ENCODE results near the gene ERP27. TPM values are rescaled to one million over a fixed set of nuclear protein-coding genes. Genes with fewer than 3 reads are reported as not detected.

ERP27 gene
- total and polyA plus RNA-seq, 2 donors (not counting 3 experiments of a cell fraction or from before 2014, with no cell fraction given): 0.70 to 0.88 TPM

GRCh38 chr12:14934511-14934910 lies 3.8 kb downstream of the ERP27 start:
- H3K27ac ChIP-seq (ENCODE audit: insufficient read depth, low read depth, low read length): no peak overlapping the region
- H3K9ac ChIP-seq (replicated peaks; ENCODE audit: extremely low read depth, insufficient read depth, low read length): no peak overlapping the region
- no peak overlapping the region for H3K4me3 ChIP-seq (replicated peaks in 1 of 3; ENCODE audit: insufficient read depth in 1 of 3, low read depth in 1 of 3, low read length in 3 of 3)
- dilution Hi-C loops (cut with MboI; ENCODE audit: extremely low pct_ligation_motif_present, low sequenced_read_pairs) (no loop called here), intact Hi-C loops (cut with micrococcal nuclease) (no loop called here)
- BruUV-seq (replicated peaks): no TSS peak
- DNase-seq (ENCODE audit: low read depth, low spot score) (no peak), FAIRE-seq (no peak)
- H3K79me2 ChIP-seq (ENCODE audit: control insufficient read depth, insufficient read depth, low read length): no peaks in the 10 kb centered on the region
- H3K9me3 ChIP-seq (replicated peaks; ENCODE audit: control insufficient read depth, insufficient read depth, low read length): no peaks in the 10 kb centered on the region
- no peak overlapping the region for H3K4me2 ChIP-seq (ENCODE audit: insufficient read depth, low read length)
- ChIA-PET CTCF (no interaction called here), POLR2A (no interaction called here)
- no peaks in the 10 kb centered on the region for H3K9me1 ChIP-seq (replicated peaks; ENCODE audit: control insufficient read depth, extremely low read depth, insufficient read depth, low read length)
- H2AFZ ChIP-seq (ENCODE audit: low read depth, low read length): no peak overlapping the region
- H4K20me1 ChIP-seq (replicated peaks; ENCODE audit: control insufficient read depth, extremely low read depth, insufficient read depth, low read length): no peaks in the 10 kb centered on the region
- no peaks in the 10 kb centered on the region for H3K27me3 ChIP-seq (ENCODE audit: control insufficient read depth in 2 of 2, insufficient read depth in 2 of 2, low read length in 2 of 2)
- H3K36me3 ChIP-seq (ENCODE audit: control insufficient read depth in 2 of 2, extremely low read depth in 1 of 2, insufficient read depth in 2 of 2, low read length in 2 of 2): no peaks in the 10 kb centered on the region
- peaks cover 9% of the 10 kb centered on the region for H3K4me1 ChIP-seq (ENCODE audit: control insufficient read depth, extremely low read depth, insufficient read depth, low read length)
- TF ChIP-seq JUN (IDR thresholded peaks at IDR 0.05; ENCODE audit: borderline replicate concordance, insufficient read depth, insufficient read length, low read depth) (no peak), POLR2A (IDR thresholded peaks at IDR 0.05; ENCODE audit: low read depth, low read length) (no peak), POLR2AphosphoS5 (IDR thresholded peaks at IDR 0.05; ENCODE audit: insufficient read depth, low read depth, low read length) (no peak)

DNA sequence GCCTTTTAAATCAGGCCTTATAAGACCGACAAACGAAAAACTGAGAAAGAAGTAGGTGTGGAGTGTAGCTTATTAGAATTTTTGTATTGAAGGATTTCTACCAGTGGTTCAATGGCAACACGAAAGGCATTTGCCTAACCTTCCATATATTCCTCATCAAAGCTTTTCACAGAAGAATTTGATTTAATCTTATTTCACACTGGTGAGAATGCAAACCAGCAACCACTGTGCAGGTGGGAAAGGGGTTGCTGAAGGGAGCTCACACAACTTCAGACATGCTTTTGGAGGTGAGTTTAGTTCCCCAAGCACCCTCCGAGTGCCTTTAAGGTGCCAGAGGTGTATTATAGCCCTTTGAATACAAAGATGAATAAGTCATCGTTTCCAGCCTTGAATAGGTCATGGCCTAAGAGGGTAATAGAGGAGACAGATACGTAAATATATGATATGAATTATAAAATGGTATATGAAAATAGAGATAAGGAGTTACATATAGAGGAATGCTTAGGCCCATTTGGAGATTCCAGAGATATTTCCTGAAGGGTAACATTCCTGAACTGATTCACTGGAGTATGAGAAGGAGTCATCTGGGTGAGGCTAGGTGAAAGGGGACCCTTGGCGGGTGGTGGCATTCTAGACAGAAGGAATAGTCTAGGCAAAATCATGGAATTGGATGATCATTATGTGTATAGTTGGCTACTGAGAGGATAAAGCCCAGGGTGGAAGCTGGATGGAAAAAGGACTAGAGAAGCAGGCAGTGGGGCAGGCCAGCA lies 6.4 kb downstream of the ERP27 start:
- ChIA-PET CTCF (interaction anchor here (0.8 to 1.1 kb wide), 3 partner anchors 16 to 85 kb away, joined by 3 to 5 read pairs (median 3); no protein-coding TSS in a partner anchor), POLR2A (no interaction called here)
- H3K36me3 ChIP-seq (ENCODE audit: control insufficient read depth in 2 of 2, extremely low read depth in 1 of 2, insufficient read depth in 2 of 2, low read length in 2 of 2): no peaks in the 10 kb centered on the region
- dilution Hi-C loops (cut with MboI; ENCODE audit: extremely low pct_ligation_motif_present, low sequenced_read_pairs): no loop called here
- peaks cover 6% of the 10 kb centered on the region for H3K4me1 ChIP-seq (ENCODE audit: control insufficient read depth, extremely low read depth, insufficient read depth, low read length)
- FAIRE-seq (no peak), DNase-seq (ENCODE audit: low read depth, low spot score) (no peak)
- H3K9ac ChIP-seq (replicated peaks; ENCODE audit: extremely low read depth, insufficient read depth, low read length): no peak overlapping the region
- H2AFZ ChIP-seq (ENCODE audit: low read depth, low read length): no peak overlapping the region
- H3K4me2 ChIP-seq (ENCODE audit: insufficient read depth, low read length): no peak overlapping the region
- H3K9me3 ChIP-seq (replicated peaks; ENCODE audit: control insufficient read depth, insufficient read depth, low read length): no peaks in the 10 kb centered on the region
- no peaks in the 10 kb centered on the region for H3K27me3 ChIP-seq (ENCODE audit: control insufficient read depth in 2 of 2, insufficient read depth in 2 of 2, low read length in 2 of 2)
- H3K79me2 ChIP-seq (ENCODE audit: control insufficient read depth, insufficient read depth, low read length): no peaks in the 10 kb centered on the region
- BruUV-seq (replicated peaks): no TSS peak
- no peaks in the 10 kb centered on the region for H4K20me1 ChIP-seq (replicated peaks; ENCODE audit: control insufficient read depth, extremely low read depth, insufficient read depth, low read length)
- H3K27ac ChIP-seq (ENCODE audit: insufficient read depth, low read depth, low read length): no peak overlapping the region
- TF ChIP-seq GATA2 (IDR thresholded peaks at IDR 0.05; ENCODE audit: insufficient read depth, insufficient read length, low read depth, low read length): no peak
- TF ChIP-seq MYC (IDR thresholded peaks at IDR 0.05; ENCODE audit: low read depth, low read length): no peak
- no peak for TF ChIP-seq FOS (IDR thresholded peaks at IDR 0.05; ENCODE audit: borderline replicate concordance, insufficient read depth, low read length)
- TF ChIP-seq EZH2 (IDR thresholded peaks at IDR 0.05; ENCODE audit: borderline replicate concordance, low read depth, low read length, severe bottlenecking): no peak
- TF ChIP-seq MAX (IDR thresholded peaks at IDR 0.05; ENCODE audit: insufficient read depth, insufficient read length): no peak
- TF ChIP-seq POLR2AphosphoS5 (IDR thresholded peaks at IDR 0.05; ENCODE audit: insufficient read depth, low read depth, low read length): no peak
- TF ChIP-seq POLR2A (IDR thresholded peaks at IDR 0.05; ENCODE audit: low read depth, low read length): no peak
- no peak for TF ChIP-seq JUN (IDR thresholded peaks at IDR 0.05; ENCODE audit: borderline replicate concordance, insufficient read depth, insufficient read length, low read depth)
- no peak for TF ChIP-seq CTCF (IDR thresholded peaks at IDR 0.05; ENCODE audit: extremely low read depth in 1 of 2, insufficient read depth in 1 of 2, low read depth in 1 of 2, low read length in 2 of 2)
- intact Hi-C loops (cut with micrococcal nuclease): no loop called here
- no peaks in the 10 kb centered on the region for H3K9me1 ChIP-seq (replicated peaks; ENCODE audit: control insufficient read depth, extremely low read depth, insufficient read depth, low read length)
- H3K4me3 ChIP-seq (replicated peaks in 1 of 3; ENCODE audit: insufficient read depth in 1 of 3, low read depth in 1 of 3, low read length in 3 of 3): no peak overlapping the region
